Pons (tissue), 1 donor: Measurements from ENCODE around the gene PIF1.
"Not testable (repeated sequence)": the region's sequence is repeated elsewhere in the genome, so short reads cannot be mapped to it uniquely, and the experiment has no call there.

Experiments
- DNase-seq: peaks from one replicate; pipeline ENCODE4 v3.0.0-alpha.2; 2016; ENCODE audit warnings: low spot score

The PIF1 gene

DNA sequence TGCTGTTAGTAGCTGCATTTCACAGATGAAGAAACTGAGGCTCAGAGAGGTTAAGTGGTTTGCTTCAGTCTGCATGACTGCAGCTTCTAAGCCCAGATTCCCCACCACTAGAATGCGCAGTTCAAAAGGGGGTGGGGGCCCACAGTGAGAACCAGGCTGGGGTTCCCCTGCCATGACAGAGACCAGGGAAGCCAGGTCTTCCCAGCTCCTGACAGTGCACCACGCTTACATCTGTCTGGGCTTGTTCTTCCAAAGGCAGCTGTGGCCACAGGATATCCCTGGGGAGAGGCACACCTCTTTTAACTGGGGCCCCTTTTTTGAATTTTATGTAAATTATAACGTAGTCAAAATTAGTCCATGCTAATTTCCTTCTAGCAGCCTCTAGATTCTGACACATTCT is 21.6 kb upstream of the PIF1 start:
- DNase-seq: no peak

DNA sequence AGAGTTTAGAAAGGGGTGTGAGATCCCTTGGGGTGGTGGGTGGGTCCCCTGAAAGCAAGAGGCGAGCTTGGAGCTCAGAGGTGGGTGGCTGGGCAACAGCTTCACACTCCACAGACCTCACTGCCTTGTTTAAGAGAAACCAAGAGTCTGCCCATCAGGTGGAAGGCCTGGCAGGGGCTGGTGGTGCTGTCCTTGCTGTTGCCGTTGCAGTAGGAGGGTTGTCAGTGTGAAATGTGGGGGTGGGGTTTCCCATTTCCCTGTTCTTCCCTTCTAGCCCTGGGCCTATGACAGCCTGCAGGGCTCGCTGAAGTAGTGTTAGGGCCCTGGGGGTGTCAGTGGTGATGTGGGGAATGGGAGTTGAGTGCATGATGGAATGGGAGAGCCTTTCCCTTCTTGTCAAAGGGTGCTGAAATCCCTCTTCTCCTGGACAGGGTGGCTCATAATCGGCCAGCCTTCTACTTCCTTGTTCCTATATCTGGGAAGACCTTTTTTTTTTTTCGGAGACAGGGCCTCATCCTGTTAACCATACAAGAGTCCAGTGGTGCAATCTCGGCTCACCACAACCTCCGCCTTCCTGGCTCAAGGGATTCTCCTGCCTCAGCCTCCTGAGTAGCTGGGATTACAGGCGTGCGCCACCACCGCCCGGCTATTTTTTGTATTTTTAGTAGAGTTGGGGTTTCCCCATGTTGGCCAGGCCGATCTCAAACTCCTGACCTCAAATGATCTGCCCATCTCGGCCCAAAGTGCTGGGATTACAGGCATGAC is 20.6 kb upstream of the PIF1 start:
- no peak for DNase-seq

DNA sequence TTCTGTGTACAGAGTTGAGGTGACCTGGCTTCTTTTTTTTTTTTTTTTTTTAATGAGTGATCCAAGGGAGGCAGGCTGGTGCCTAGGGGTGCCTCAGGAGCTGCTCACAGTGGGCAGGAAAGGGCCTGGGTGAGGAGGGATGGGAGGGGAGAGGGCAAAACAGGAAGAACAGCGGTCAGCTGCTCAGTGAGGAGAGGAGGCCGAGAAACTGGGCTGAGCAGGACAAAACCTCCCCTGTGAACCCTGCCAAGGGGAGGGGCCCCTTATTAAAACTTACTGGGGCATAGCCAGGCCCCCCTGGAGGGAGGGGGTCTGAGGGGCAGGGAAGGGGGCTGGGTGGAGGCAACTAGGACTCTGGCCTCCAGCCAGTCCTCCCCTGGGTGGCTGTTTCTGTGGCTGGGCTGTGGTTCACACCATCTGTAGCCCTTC is 19.8 kb upstream of the PIF1 start:
- DNase-seq: peak; percentile 70

DNA sequence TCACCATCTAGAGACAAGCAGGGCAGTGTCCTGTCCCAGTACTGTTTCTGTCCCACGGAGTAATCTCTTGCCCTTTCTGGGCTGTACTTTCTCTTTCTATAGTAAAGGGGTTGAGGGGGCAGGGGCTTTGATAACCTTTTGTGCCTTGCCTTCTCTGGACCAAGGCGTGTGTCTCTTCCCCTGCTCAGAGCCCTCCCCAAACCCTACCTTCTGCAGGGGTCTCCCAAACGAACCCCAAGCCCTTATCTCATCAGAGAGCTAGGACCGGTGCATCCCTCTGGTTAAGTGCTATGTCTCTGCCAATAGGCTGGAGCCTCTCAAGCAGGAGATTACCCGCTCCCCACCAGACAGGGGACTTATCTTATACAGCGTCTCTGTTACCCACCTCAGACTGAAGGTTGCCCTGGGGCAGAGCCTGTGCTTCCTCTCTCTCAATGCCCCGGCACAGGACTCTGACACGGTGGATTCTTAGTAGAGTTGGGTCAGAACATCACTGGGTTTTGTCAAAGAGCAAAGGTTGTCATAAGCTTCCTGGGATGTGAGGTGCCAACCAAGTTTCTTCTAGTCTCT is 19.2 kb upstream of the PIF1 start:
- no peak for DNase-seq

- no peak for DNase-seq
Measured at GRCh38 chr15:64843991-64844390, 18.5 kb upstream of the PIF1 start.

DNA sequence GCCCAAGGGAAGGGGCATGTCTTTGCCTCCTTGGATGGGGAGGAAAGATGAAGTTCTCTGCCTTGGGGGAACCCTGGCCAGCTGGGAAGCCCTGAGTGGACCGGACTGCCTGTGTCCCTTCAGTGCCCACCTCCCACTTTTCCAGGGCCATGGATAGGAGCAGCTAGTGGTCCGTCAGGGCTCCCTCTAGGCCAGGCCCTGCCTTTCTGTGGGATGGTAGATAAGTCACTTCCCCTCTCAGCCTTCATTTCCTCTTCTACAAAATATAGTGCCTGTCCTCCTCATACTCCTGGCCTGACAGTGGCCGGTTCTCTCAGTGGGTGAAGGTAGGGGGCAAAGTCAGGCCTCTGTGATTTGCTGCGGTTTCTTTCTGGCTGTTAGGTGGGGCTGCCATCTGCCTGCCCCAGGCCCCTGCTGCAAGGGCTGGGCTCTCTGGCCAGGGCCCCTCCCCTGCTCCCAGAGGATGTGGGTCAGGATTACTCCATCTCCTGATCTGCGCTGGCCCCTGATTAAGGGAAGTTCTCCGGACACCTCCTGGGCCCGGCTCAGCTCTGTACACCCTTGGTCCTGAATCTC is 17.6 kb upstream of the PIF1 start:
- DNase-seq: no peak

GRCh38 chr15:64842096-64842939 is 16.9 kb upstream of the PIF1 start:
- DNase-seq: no peak

DNA sequence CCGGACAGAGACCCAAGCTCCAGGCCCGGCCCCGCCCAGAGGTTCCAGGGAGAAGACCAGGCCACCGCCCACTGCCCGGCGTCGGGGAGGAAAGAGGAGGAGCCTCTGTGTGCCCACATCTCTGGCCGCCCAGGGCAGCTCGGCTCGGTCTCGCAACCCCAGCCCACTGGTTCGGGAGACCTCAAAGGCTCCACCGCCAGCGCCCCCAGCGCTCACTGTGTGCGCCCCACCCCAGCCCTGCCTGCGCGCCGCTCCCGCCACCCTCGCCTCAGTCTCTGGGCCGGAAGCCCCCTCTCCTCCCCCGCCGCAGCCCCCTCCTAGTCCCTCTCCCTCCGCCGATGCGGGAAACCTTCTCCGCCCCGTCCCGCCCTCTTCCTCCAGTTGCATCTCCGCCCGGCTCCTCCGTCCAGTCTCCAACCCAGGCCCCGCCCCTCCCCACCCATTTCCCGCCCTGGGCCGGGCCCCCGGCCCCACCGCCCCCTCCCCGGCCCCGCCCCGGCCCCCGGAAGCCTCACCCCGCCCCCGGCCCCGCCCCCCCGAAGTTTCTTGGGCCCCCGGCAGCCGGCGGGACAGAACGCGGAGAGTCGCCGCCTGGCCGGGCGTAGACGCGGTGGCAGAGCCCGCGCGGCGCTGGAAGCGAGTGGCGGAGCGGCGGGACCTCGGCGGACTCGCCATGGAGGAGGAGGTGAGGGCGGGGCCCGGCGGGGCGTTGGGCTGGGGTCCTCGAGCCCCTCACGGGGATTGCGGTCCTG is 16.1 kb upstream of the PIF1 start, which contains the start of gene PLEKHO2:
Gene PLEKHO2 (plus strand): TSS at position 572 of the 752 bp plus-strand sequence. CDS start 102 bp downstream, at position 674.
- peak; percentile 90 for DNase-seq

GRCh38 chr15:64841060-64841343 is 15.6 kb upstream of the PIF1 start:
- DNase-seq: no peak

DNA sequence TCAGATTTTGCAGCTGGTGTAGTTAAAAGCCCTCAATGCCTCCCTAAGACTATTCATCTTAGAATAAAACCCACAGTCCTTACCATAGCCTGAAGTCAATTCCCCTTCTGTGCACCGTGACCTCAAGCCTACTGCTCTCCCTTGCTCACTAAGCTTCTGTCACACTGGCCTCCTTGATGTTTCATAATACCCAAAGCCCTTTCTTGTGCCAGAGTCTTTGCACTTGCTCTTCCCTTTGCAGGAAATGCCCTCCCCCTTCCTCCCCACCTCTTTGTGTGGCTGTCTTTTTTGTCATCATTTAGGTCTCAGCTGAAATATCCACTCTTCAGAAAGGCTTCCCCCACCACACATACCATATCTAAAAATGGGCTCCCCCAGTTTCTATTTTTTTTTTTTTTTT is 12.1 kb upstream of the PIF1 start:
- DNase-seq: no peak

DNA sequence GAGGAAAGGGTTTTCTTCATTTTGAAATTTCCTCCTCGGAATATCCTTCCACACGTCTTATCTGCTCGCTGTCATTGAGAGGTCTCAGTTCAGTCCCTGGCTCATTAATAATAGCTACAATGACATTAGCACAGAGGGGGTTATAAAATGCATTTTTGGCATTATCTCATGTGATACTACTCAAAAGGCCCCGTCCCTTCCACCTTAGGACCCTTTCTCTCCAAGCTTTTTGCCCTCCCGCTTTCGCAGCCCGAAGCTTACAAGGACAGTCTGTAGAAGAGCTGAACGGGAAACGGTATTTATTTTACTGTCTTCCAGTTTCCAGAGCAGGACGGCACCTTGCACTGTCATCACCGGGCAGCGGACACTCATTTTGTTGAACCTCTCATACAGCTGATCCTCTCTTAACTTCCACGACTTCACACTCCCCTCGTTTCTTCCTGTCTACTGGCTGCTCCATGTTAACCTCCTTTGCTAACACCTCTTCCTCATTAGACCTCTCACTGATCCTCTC is 10.6 kb upstream of the PIF1 start:
- DNase-seq: no peak

DNA sequence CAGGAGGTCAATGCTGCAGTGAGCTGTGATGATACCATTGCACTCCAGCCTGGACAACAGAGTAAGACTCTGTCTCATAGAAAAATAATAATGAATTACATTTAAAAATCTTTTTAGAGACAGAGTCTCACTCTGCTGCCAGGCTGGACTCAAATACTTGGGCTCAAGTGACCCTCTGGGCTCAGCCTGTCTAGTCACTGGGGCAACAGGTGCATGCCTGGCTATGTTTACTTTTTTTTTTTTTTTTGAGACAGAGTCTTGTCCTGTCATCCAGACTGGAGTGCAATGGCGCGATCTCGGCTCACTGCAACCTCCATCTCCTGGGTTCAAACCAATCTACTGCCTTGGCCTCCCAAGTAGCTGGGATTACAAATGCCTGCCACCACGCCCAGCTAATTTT is 8.2 kb upstream of the PIF1 start:
- no peak for DNase-seq

GRCh38 chr15:64828985-64829384 is 3.5 kb upstream of the PIF1 start:
- no peak for DNase-seq

DNA sequence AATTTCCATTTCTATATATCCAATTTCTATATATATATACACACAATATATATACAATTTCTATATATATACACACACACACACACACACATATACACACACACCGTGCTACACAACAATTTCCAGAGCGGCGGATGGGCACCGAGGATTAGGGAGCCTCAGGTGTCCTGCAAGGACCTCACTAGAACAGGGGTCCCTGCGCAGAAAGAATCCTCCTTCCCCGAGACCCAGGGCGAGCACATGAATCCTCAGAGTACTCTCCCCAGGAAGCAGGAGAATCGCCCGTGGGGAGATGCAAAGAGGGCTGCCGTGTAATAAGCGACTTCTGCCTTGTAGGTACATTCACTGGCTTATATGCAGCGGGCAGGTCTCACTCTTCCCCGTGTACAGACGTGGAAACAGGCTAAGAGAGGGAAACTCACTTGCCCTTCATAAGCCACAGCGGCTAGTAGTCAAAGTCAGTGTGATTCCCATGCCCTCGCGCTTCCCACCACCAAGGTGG is 467 bp downstream of the PIF1 start:
- DNase-seq: no peak

DNA sequence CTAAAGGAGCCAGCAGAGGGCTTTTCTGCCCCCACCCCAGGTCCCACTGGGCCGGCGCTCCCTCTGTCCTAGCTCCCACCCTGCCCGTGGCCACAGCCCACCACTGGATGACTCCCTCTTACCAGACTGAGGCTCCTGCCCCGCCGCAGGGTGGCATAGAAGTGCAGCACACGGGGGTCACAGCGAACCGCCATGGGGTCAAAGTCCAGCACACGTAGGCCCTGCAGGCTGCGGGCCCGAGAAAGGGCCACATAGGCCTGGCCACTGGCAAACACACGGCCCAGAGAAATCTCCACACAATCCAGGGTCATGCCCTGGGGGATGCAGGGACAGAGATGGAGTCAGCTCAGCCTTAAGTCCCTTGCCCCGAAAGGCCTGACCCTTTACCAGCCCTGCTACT is 9.0 kb downstream of the PIF1 start:
- DNase-seq: no peak

GRCh38 chr15:64814965-64815364 is 10.5 kb downstream of the PIF1 start:
- not testable (repeated sequence) for DNase-seq

GRCh38 chr15:64814283-64814682 is 11.2 kb downstream of the PIF1 start:
- DNase-seq: not testable (repeated sequence)

DNA sequence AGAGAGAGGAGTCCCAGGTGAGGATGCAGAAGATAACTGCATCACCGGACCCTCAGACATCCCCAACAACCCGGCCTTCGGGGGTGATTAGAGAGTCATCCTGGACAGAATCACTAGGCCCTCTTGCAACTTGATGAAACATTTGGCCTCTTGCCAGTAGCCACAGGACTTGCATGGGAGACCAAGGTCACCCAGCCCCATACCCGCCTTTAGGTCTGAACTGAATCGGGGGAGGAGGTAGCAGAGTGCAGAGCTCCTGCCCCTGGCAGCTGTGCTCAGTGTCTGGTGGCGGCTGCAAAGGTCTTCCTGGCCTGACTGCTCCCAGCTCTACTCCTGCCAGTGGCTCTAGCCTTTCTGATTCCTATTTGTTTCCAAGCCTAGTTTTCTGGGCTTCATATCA is 12.4 kb downstream of the PIF1 start:
- no peak for DNase-seq

- DNase-seq: no peak
Measured at GRCh38 chr15:64810497-64811326, 14.7 kb downstream of the PIF1 start.

DNA sequence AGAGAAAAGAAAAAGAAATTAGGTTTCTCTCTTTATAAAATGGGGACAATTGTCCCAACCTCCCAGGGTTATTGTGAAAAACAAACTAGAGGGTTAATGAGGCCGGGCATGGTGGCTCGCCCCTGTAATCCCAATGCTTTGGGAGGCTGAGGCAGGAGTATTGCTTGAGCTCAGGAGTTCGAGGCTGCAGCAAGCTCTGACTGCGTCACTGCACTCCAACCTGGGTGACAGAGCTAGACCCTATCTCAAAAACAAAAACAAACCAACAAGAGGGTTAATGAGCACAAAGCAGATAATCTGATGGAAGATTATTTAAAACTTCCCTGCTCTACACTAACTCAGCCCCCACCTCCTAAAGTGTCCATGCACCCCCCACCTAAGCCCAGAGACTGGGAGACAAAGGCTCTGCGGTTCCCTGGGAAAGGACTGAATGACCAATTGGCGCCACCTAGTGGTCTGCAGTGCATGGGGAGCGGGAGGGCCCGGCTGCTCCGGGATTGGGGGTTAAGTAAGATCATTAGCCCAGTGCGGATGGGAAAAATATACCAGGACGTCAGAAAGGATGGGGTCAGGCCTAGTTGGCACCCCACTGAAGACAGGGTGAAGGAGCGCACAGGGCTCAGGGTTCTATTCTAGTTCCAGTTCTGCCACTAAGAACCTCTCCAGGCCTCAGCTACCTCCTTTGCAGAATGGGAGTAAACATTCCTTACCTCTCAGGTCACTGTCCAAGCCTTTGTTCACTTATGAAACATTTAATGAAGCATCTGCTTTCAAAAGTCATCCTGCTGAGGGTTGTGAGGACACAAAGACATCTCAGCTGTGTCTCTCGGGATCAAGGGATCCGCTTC is 15.6 kb downstream of the PIF1 start:
- peak; percentile 73 for DNase-seq
